A549 (cell line): ENCODE results near the gene WBP1L. TPM values are rescaled to one million over a fixed set of nuclear protein-coding genes. Genes with fewer than 3 reads are reported as not detected.
A peak's percentile ranks its signal among the peaks of the same experiment; 100 is the strongest.

Experiments used
- ATAC-seq, 2 experiments: fragments of 200-7000 bp in 1 of 2; fragments of >200 bp in 1 of 2; cut with Nextera tagmentation in 1 of 2; cut with Tn5 transposase in 1 of 2; 3 replicates each; pipeline versions ENCODE4 v1.8.0 to v1.9.1; 2018 to 2020; ENCODE audit warnings: mild to moderate bottlenecking in 1 of 2, moderate library complexity in 1 of 2
- CTCF ChIA-PET: fragments of 300-600 bp; sonication (Branson Sonifier 250); formaldehyde crosslinking; extraction: SDS; loops from one replicate; lab custom pipeline; 2021; ENCODE audit warnings: antibody characterized with exemption, inconsistent platforms; lab: Yijun Ruan, JAX
- POLR2A ChIA-PET: fragments of 350-600 bp; formaldehyde crosslinking; extraction: SDS; loops from one replicate; lab custom pipeline; 2021; ENCODE audit warnings: antibody characterized with exemption, inconsistent platforms; lab: Yijun Ruan, JAX
- DNase-seq, 2 experiments: peaks; one replicate each; pipeline versions ENCODE4 v3.0.0 to v3.0.0-alpha.2; 2011 to 2016; ENCODE audit warnings: low read depth in 1 of 2, low spot score in 1 of 2
- FAIRE-seq: peaks from 2 replicates; lab custom pipeline; 2011; peaks lifted over from hg19 to GRCh38; lab: Jason Lieb, UNC
- H3K27ac ChIP-seq, 2 experiments: fragments of >200 bp; sonication (Bioruptor Twin); formaldehyde crosslinking; 3 replicates each; pipeline ENCODE4 v1.5.1; 2016 to 2017
- H3K4me1 ChIP-seq: fragments of >200 bp; sonication (Bioruptor Twin); formaldehyde crosslinking; 3 replicates; pipeline ENCODE4 v1.6.1; 2016
- H3K4me2 ChIP-seq: fragments of >200 bp; sonication (Bioruptor Twin); formaldehyde crosslinking; 3 replicates; pipeline ENCODE4 v1.6.1; 2016
- H3K4me3 ChIP-seq: fragments of >200 bp; sonication (Bioruptor Twin); formaldehyde crosslinking; 3 replicates; pipeline ENCODE4 v1.5.1; 2016
- H3K9me3 ChIP-seq: fragments of >200 bp; sonication (Bioruptor Twin); formaldehyde crosslinking; 3 replicates; pipeline ENCODE4 v1.6.1; 2016
- BCL3 ChIP-seq: fragments of >200 bp; sonication (Bioruptor Twin); formaldehyde crosslinking; IDR thresholded peaks from 3 replicates; pipeline ENCODE4 v1.6.1; 2016
- CHD4 ChIP-seq: fragments of 200-600 bp; sonication (generic); IDR thresholded peaks from 2 replicates; pipeline ENCODE4 v1.6.1; 2016; ENCODE audit warnings: antibody characterized with exemption, mild to moderate bottlenecking, borderline replicate concordance
- E2F6 ChIP-seq: IDR thresholded peaks from 2 replicates; pipeline ENCODE4 v1.6.1; 2012; ENCODE audit warnings: low read depth, borderline replicate concordance
- FOXS1 ChIP-seq: fragments of 250-450 bp; sonication (Bioruptor Pico); IDR thresholded peaks from 2 replicates; pipeline ENCODE4 v1.5.0; 2020; ENCODE audit warnings: mild to moderate bottlenecking, moderate library complexity
- HDAC2 ChIP-seq: fragments of 200-600 bp; sonication (generic); IDR thresholded peaks from 2 replicates; pipeline ENCODE4 v1.6.1; 2016
- HES2 ChIP-seq: fragments of >200 bp; sonication (Bioruptor Twin); formaldehyde crosslinking; IDR thresholded peaks from 2 replicates; pipeline ENCODE4 v1.6.1; 2016
- HEYL ChIP-seq: fragments of 250-450 bp; sonication (Bioruptor Pico); IDR thresholded peaks from 2 replicates; pipeline ENCODE4 v1.8.0; 2021; ENCODE audit warnings: mild to moderate bottlenecking, moderate library complexity
- HOXA7 ChIP-seq: fragments of 250-450 bp; sonication (Bioruptor Pico); IDR thresholded peaks from 2 replicates; pipeline ENCODE4 v1.5.0; 2020; ENCODE audit warnings: mild to moderate bottlenecking, moderate library complexity
- HOXB13 ChIP-seq: fragments of 250-450 bp; sonication (Bioruptor Pico); IDR thresholded peaks from 2 replicates; pipeline ENCODE4 v1.5.0; 2020; ENCODE audit warnings: low read depth, mild to moderate bottlenecking, moderate library complexity
- HOXB5 ChIP-seq: fragments of 250-450 bp; sonication (Bioruptor Pico); IDR thresholded peaks from 2 replicates; pipeline ENCODE4 v1.5.0; 2020; ENCODE audit warnings: mild to moderate bottlenecking, moderate library complexity
- KDM5A ChIP-seq: fragments of 200-600 bp; sonication (generic); IDR thresholded peaks from 2 replicates; pipeline ENCODE4 v1.6.1; 2016; ENCODE audit warnings: antibody characterized with exemption, mild to moderate bottlenecking
- MAX ChIP-seq: IDR thresholded peaks from 2 replicates; pipeline ENCODE4 v1.6.1; 2012
- NPAS2 ChIP-seq: fragments of 250-450 bp; sonication (Bioruptor Pico); IDR thresholded peaks from 2 replicates; pipeline ENCODE4 v1.8.0; 2022; ENCODE audit warnings: mild to moderate bottlenecking, moderate library complexity, borderline replicate concordance
- NR3C1 ChIP-seq: fragments of >200 bp; sonication (Bioruptor Twin); formaldehyde crosslinking; IDR thresholded peaks from 3 replicates; pipeline ENCODE4 v1.6.1; 2017
- PHF8 ChIP-seq: fragments of 200-600 bp; sonication (generic); IDR thresholded peaks from 2 replicates; pipeline ENCODE4 v1.6.1; 2016; ENCODE audit warnings: low read depth, mild to moderate bottlenecking, antibody characterized with exemption, moderate library complexity, borderline replicate concordance
- RCOR1 ChIP-seq: fragments of 150-350 bp; IDR thresholded peaks from 2 replicates; pipeline ENCODE4 v1.6.1; 2014; ENCODE audit warnings: antibody characterized with exemption, low read length, low read depth
- RNF2 ChIP-seq: fragments of 200-600 bp; sonication (generic); IDR thresholded peaks from 2 replicates; pipeline ENCODE4 v1.6.1; 2016; ENCODE audit warnings: low read depth, mild to moderate bottlenecking, antibody characterized with exemption, moderate library complexity, borderline replicate concordance
- USF2 ChIP-seq: fragments of 450-650 bp; IDR thresholded peaks from 2 replicates; pipeline ENCODE4 v1.6.1; 2014; ENCODE audit warnings: antibody characterized with exemption
- ZSCAN20 ChIP-seq: fragments of 250-450 bp; sonication (Bioruptor Pico); IDR thresholded peaks from 2 replicates; pipeline ENCODE4 v1.8.0; 2022; ENCODE audit warnings: mild to moderate bottlenecking, moderate library complexity
- WGBS: methylation state at CpG from one replicate; pipeline ENCODE4 v1.1.6; 2017; ENCODE audit errors: missing lambda C conversion rate; 5-methylcytosine and 5-hydroxymethylcytosine counted together
- polyA plus RNA-seq, 4 experiments: library from polyadenylated mRNA; depleted of rRNA in 3 of 4; stranded (reverse); fragments of >200 nt; fragmentation: RNase III in 1 of 4; extraction: RNeasy Plus Mini Kit Qiagen cat#74134 plus additional on column Dnase treatment in 1 of 4; gene quantifications; 2 replicates in 3 of 4; 3 replicates in 1 of 4; pipeline ENCODE4 v1.2.3, GENCODE V29; 2011 to 2017

The WBP1L gene
- polyA plus RNA-seq, 2 of the 4 experiments (the other 2 are of a cell fraction): 19.8 to 23.5 TPM

- TF ChIP-seq E2F6 (no peak), RNF2 (no peak), HES2 (no peak)
These were observed 12.4 kb upstream of the WBP1L start (continued) for GRCh38 chr10:102731222-102731800.

- ATAC-seq (no peak), DNase-seq (no peak), FAIRE-seq (no peak)
- H3K4me3 ChIP-seq: no peak overlapping the region
- ChIA-PET POLR2A (interaction anchor here (0.8 kb wide), 1 partner anchor 18 kb away, joined by 3 read pairs; the partner anchor contains the start of genes ARL3 and SFXN2), CTCF (interaction anchor here (1.1 to 2.2 kb wide), 5 partner anchors 8 to 185 kb away, joined by 4 to 9 read pairs (median 6); partner anchors contain the start of genes ARL3 and CNNM2)
- 25% methylated on average over 1 of the region's 1 CpG for WGBS
- no peaks in the 10 kb centered on the region for H3K4me1 ChIP-seq
- H3K27ac ChIP-seq: no peak overlapping the region
- TF ChIP-seq HDAC2 (no peak), RNF2 (no peak), HOXB5 (CRISPR knock-in tag) (no peak), KDM5A (no peak), E2F6 (no peak), RCOR1 (no peak), HEYL (CRISPR knock-in tag) (no peak), NR3C1 (no peak)
- H3K4me2 ChIP-seq: no peak overlapping the region
- H3K9me3 ChIP-seq: no peaks in the 10 kb centered on the region
These were observed 11.1 kb upstream of the WBP1L start for GRCh38 chr10:102732661-102733060.

GRCh38 chr10:102735065-102735562 is 8.6 kb upstream of the WBP1L start:
- ChIA-PET POLR2A (interaction anchor here (1.4 kb wide), 1 partner anchor 21 kb away, joined by 3 read pairs; the partner anchor contains the start of genes ARL3 and SFXN2), CTCF (interaction anchor here (1.2 to 1.5 kb wide), 2 partner anchors 8 to 166 kb away, joined by 3 to 4 read pairs; partner anchors contain the start of gene WBP1L)
- no peak overlapping the region for H3K27ac ChIP-seq
- ATAC-seq (peak in 1 of 2 experiments; percentile 60; a peak in 3 of 6 replicates), FAIRE-seq (no peak), DNase-seq (peak in 1 of 2 experiments; percentile 42)
- H3K4me1 ChIP-seq: no peaks in the 10 kb centered on the region
- H3K9me3 ChIP-seq: no peaks in the 10 kb centered on the region
- no peak for TF ChIP-seq HES2
- TF ChIP-seq ZSCAN20 (CRISPR knock-in tag): no peak
- TF ChIP-seq MAX: no peak
- no peak for TF ChIP-seq BCL3
- TF ChIP-seq HOXA7 (CRISPR knock-in tag): no peak
- no peak for TF ChIP-seq CHD4
- no peak for TF ChIP-seq HOXB13 (CRISPR knock-in tag)
- no peak for TF ChIP-seq FOXS1
- TF ChIP-seq NPAS2 (CRISPR knock-in tag): no peak
- TF ChIP-seq PHF8: no peak
- TF ChIP-seq USF2: no peak
- no peak overlapping the region for H3K4me3 ChIP-seq
- H3K4me2 ChIP-seq: no peak overlapping the region
- WGBS: 88% methylated on average over 9 of the region's 9 CpGs
